ENCODE data around the gene DIRAS2.

- TF ChIP-seq CTCF (IDR thresholded peaks at IDR 0.05) (no peak), POLR2A (IDR thresholded peaks at IDR 0.05) (no peak)
Measured at GRCh38 chr9:90680534-90680933, 37.9 kb upstream of the DIRAS2 start.

Data from prostate gland (tissue), 2 donors.